ENCODE data around the gene ASPG.
"Not testable (repeated sequence)": the region's sequence is repeated elsewhere in the genome, so short reads cannot be mapped to it uniquely, and the experiment has no call there.

Gene ASPG

DNA sequence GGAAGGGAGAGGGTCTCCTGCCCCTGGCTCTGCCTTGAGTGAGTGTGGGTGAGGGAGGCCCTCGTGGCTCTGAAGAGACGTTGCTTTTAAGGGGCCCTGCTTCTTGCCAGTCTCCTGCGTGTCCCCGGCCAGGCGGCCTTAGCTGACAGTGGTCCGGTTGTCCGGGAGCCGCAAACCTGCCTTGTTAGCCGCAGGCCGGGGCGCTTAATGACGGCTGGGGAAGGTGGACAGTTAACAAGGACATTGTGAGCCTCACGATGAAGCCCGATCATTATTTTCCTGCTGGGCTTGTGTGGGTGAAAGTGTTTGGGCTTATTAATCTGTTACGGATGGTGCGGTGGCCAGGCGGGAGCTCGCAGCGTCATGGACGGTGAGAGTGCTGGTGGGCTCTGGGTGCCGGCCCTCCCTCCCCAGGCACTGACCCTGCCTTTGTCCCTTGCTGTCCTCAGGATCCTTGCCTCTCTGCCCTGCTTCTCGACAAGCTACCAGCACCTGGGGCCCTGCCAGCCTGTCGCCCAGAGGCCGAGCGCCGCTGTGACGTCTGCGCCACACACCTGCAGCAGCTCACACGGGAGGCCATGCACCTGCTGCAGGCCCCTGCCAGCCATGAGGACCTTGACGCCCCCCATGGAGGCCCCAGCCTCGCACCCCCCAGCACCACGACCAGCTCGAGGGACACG lies 66.2 kb downstream of the ASPG start:
- DNase-seq (ENCODE audit: low spot score) = no peak
- no peak overlapping the region for H3K4me3 ChIP-seq
- TF ChIP-seq, protein P1, sequence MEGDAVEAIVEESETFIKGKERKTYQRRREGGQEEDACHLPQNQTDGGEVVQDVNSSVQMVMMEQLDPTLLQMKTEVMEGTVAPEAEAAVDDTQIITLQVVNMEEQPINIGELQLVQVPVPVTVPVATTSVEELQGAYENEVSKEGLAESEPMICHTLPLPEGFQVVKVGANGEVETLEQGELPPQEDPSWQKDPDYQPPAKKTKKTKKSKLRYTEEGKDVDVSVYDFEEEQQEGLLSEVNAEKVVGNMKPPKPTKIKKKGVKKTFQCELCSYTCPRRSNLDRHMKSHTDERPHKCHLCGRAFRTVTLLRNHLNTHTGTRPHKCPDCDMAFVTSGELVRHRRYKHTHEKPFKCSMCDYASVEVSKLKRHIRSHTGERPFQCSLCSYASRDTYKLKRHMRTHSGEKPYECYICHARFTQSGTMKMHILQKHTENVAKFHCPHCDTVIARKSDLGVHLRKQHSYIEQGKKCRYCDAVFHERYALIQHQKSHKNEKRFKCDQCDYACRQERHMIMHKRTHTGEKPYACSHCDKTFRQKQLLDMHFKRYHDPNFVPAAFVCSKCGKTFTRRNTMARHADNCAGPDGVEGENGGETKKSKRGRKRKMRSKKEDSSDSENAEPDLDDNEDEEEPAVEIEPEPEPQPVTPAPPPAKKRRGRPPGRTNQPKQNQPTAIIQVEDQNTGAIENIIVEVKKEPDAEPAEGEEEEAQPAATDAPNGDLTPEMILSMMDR (IDR thresholded peaks at IDR 0.05) = no peak
- no peak overlapping the region for H3K27ac ChIP-seq

GRCh38 chr14:104152246-104152575 lies 66.7 kb downstream of the ASPG start:
- Histone ChIP-seq H3K27ac (no peak overlapping the region), H3K4me3 (no peak overlapping the region)
- DNase-seq (ENCODE audit: low spot score) = no peak
- TF ChIP-seq, protein P1 (IDR thresholded peaks at IDR 0.05) = no peak

GRCh38 chr14:104152686-104153393 lies 67.3 kb downstream of the ASPG start:
- no peak for DNase-seq (ENCODE audit: low spot score)
- Histone ChIP-seq H3K4me3 (no peak overlapping the region), H3K27ac (no peak overlapping the region)
- TF ChIP-seq, protein P1 (IDR thresholded peaks at IDR 0.05) = no peak

DNA sequence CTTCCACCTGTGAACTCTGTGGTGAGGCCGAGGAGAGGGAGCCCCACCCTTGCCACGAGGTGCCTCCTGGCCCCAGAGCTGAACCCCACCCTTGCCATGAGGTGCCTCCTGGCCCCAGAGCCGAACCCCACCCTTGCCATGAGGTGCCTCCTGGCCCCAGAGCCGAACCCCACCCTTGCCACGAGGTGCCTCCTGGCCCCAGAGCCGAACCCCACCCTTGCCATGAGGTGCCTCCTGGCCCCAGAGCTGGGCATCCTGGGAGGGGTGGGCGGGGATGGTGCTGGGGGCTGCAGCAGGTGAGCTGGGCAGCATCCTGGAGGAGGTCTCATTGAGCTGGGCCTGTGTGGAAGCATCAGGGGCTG lies 67.9 kb downstream of the ASPG start:
- not testable (repeated sequence) for H3K27ac ChIP-seq; H3K4me3 ChIP-seq; DNase-seq (ENCODE audit: low spot score)

GRCh38 chr14:104154246-104154645 lies 68.7 kb downstream of the ASPG start:
- Histone ChIP-seq H3K27ac (no peak overlapping the region), H3K4me3 (no peak overlapping the region)
- TF ChIP-seq, protein P1 (IDR thresholded peaks at IDR 0.05) = no peak
- no peak for DNase-seq (ENCODE audit: low spot score)

DNA sequence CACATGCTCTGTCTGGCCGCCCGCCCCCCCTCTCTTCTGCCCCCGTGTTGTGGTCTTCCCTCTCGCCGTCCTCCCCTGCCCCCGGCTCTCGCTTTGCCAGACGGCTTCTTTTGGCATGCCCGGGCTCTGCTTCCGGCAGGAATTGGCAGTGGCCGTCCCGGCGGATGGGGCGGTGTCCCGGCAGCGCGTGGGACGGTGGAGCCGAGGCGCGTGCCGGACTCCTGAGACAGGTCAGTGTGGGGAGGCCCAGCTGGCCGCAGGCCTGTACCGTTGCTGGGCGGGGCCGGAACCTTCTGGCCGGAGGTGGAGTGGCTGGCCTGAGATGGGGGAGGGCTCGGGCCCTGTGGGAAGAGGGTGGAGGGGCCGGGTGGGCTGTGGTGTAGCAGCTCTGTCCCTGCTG lies 70.0 kb downstream of the ASPG start:
- no peak for DNase-seq (ENCODE audit: low spot score)
- no peak overlapping the region for H3K4me3 ChIP-seq
- H3K27ac ChIP-seq = no peak overlapping the region
- TF ChIP-seq, protein P1 (IDR thresholded peaks at IDR 0.05) = no peak

- no peak overlapping the region for H3K27ac ChIP-seq
- TF ChIP-seq, protein P1 (IDR thresholded peaks at IDR 0.05) = no peak
- DNase-seq (ENCODE audit: low spot score) = no peak
- H3K4me3 ChIP-seq = no peak overlapping the region
Measured at GRCh38 chr14:104156142-104156541, 70.6 kb downstream of the ASPG start.
